RCC 7860 (cell line): ENCODE results near the gene DNAJB12.
"Not testable (repeated sequence)": the region's sequence is repeated elsewhere in the genome, so short reads cannot be mapped to it uniquely, and the experiment has no call there.

Experiments used
- DNase-seq: peaks from one replicate; pipeline ENCODE4 v3.0.0-alpha.2; 2015; ENCODE audit warnings: low spot score
- FAIRE-seq: peaks from 2 replicates; lab custom pipeline; 2012; peaks lifted over from hg19 to GRCh38; lab: Jason Lieb, UNC

DNAJB12 gene

DNA sequence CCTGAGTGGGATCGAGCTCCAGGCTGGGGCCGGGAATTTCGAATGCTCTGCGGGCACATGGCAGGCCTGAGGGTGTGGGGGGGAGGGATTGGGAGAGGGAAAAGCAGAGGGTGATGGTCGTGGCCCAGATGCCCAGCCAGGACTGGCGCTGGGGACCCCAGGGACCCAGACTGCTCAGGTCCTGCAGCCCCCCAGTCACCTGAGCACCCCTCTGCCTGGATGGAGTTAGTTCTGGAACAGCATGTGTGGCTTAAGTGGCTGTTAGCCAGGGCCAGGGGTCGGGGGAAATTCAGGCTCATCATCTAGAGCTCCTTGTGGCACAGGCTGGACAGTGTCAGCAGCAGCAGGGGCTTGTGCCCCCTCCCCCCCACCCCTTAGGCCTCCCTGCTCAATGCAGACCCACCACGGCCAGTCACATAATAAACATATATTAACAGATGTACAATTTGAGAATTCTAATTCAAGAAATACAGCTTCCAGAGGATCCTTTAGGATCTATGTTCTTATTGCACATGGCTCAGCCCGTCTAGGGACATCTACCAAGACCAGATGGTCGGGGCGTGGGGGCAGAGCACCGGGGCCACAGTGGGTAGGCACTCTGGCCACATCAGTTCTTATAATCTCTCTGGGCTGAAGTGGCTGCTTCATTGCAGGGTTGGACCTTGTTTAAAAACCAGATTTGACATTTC lies 22.2 kb downstream of the DNAJB12 start:
- DNase-seq (no peak), FAIRE-seq (no peak)

DNA sequence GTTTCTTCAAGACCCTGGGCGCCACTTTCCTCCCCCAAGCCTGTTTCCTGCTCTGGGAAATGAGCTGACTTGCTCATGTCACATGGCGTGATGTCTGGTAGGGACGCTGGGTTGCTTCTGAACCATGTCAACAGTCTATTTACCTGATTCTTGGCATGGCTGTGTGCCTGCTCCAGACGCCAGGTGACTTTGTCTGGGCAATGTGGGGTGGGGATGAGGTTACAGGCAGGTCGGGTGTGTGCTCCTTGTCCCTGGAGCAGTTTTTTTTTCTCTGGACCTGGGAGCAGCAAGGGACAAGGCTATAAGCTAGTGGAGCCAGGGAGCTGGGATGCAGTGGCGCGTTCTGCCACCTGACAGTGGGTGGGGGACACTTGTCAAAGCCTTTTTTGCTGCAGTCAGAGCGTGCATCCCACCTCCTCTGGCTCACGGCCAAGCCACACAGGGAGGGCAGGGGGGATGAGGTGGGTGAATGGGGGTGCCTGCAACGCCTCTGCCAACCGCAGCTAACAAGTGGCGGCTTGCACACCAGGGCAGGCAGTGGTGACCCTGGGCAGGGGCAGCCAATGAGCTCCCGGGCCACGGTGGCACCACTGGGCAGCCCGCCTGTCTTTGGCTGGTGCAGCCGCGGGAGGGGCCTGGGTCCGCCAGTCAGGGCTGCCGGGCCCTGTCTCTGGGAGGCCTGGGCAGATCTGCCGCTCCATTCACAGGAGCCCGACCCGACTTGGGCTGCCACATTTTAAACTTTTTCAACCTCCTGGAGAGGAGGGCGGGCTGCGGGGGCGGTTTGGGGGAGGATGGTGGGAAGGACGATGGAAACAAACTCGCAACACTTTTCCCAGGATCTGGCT lies 22.9 kb downstream of the DNAJB12 start:
- DNase-seq: peak; percentile 92
- FAIRE-seq: peak; percentile 83

DNA sequence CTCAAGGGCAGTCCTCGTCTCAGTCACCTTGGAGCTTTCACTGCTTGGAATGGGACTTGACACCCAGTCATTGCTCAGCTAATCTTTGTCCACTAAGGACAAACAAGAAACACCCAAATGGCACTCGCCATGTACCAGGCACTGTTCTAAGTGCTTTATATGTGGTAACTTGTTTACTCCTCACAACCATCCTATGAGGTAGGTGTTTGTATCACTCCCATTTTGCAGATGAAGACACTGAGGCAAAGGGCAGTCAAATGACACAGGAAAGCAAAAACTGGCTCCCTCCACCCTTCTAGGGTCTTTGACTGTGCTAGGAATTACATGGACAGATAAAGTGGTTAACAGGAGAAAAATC lies 24.7 kb downstream of the DNAJB12 start:
- DNase-seq (no peak), FAIRE-seq (no peak)

DNA sequence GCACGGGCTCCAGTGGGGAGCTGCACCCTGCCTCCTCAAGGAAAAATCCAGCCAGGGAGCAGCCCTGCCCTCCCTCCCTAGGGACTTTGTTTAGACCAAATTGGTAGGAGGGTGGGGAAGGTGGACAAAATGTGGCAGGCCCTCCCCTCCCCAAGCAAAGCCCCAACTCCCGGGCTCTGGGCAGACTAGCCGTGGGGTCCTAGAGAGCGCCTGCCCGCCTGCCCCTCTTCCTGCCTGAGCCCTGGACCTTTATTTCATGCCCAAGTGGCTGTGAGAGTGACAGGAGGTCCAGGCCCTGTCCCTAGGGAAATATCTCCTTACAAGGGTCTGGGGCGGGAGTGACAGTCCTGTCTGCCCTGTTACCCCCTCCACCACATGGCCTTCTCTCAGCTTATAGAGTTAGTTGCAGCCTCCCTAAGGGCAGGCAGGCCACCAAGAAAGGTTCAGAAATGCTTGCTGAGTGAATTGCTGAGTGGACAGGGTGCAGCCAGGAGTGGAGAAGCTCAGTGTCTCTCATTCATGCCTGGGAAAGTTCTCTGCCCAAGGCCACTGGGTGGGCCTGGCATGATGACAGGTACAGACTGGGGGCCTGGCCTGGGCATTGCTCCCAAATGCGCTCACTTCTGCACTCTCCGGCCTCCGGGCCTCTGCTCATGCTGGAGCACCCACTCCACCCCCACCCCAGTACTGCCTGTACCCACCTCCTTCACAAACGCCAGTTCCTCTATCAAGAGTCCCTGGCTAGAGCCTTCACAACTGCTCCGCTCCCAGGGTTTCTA lies 25.2 kb downstream of the DNAJB12 start:
- FAIRE-seq: no peak

DNA sequence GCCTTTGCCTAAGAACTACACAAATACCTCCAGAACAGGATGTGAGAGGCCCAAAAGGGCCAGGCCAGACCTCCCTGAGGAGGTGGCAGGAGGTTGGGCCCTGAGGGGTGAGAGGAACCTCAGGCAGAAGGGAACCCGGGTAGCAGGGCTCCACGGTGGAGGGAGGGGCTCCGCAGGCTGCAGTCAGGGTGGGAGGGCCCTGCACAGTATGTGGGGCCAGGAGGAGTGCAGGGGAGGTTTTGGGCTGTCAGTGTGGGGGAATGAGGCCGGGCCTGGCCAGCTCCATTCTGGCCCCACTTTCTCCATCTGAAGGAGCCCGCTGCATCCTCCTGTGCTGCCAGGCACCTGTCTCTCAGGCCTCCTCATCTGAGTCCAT lies 25.9 kb downstream of the DNAJB12 start:
- FAIRE-seq (no peak), DNase-seq (no peak)

More for the DNA sequence above, 25.2 kb downstream of the DNAJB12 start:
- no peak for DNase-seq

DNA sequence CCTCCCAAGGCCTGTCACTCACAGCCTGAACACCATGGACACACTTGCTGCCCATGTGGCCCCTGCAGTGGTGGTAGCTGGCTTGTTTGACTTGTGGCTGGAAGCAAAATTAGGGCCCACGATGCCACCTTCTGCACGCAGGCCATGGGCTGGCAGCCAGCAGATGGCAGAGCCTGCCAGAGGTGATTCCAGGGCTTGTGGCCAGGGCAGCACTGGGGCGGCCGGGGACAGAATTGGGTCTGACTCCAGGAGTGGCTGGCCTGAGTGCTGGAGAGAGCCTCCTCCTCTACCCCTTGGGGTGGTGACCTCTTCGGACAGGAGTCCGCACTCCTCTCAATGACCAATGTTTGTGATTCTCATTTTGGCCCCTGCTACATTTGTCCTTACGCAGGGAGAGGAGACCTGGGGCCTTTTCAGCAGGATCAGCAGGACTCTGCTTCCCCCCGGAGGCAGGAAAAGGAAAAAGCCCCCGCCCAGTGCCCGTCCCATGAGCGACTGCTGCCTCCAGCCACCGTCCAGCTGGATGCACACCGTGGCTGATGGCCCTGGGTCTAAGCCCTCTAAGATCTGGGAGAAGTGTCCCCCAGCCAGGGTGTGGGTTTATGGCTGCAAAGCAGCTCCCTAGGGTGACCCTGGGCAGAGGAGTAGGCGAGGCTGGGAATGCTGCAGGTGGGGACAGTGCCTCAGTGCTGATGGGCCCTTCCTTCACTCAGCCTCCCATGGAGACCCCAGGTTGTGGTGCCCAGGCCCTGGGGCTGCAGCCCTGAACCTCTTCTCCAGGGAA lies 26.5 kb downstream of the DNAJB12 start:
- FAIRE-seq (no peak), DNase-seq (peak; percentile 64)

DNA sequence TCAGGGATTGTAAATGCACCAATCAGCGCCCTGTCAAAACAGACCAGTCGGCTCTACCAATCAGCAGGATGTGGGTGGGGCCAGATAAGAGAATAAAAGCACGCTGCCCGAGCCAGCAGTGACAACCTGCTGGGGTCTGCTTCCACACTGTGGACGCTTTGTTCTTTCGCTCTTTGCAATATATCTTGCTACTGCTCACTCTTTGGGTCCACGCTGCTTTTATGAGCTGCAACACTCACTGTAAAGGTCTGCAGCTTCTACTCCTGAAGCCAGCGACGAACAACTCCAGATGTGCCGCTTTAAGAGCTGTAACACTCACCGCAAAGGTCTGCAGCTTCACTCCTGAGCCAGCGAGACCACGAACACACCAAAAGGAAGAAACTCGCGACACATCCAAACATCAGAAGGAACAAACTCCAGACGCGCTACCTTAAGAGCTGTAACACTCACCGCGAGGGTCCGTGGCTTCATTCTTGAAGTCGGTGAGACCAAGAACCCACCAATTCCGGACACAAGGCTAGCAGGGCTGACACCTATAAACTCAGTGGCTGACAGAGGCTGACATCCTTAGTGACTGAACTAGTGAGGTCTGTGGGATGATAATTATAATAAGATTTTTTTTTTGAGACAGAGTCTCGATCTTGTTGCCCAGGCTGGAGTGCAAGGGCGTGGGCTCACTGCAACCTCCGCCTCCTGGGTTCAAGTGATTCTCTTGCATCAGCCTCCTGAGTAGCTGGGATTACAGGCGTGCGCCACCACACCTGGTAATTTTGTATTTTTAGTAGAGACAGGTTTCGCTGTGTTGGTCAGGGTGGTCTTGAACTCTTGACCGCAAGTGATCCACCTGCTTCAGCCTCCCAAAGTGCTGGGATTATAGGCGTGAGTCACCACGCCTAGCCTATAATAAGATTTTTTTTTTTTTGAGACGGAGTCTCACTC lies 27.8 kb downstream of the DNAJB12 start:
- not testable (repeated sequence) for DNase-seq, FAIRE-seq

DNA sequence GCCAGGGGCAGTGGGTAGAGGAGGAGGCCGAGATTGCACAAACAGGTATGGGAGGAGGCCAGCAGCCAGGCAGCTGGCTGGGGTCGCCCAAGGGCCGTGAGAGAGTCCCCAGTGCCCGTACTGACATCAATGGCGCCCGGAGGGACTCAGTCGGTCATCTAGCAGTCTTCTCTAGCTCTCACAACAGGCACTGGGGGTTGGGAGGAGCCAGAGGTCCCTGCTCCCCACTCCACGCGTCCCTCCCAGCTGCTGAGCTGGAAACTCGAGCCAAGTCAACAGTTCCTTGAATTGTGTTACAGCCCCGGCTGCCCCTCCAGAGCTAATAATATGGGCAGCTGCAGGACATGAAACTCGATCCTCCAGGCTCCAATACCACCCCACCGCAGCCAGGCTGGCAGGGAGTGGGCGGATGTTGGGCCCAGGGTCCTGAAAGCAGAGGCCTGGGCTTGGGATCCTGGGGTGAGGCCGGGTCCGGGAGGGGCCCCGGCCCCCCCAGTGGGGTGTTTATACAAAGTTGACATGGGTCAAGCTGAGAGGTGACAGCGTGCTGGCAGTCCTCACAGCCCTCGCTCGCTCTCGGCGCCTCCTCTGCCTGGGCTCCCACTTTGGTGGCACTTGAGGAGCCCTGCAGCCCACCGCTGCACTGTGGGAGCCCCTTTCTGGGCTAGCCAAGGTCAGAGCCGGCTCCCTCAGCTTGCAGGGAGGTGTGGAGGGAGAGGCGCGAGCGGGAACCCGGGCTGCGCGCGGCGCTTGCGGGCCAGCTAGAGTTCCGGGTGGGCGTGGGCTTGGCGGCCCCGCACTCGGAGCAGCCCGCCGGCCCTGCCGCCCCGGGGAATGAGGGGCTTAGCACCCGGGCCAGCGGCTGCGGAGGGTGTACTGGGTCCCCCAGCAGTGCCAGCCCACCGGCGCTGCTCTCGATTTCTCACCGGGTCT lies 29.2 kb downstream of the DNAJB12 start:
- DNase-seq, FAIRE-seq: not testable (repeated sequence)

DNA sequence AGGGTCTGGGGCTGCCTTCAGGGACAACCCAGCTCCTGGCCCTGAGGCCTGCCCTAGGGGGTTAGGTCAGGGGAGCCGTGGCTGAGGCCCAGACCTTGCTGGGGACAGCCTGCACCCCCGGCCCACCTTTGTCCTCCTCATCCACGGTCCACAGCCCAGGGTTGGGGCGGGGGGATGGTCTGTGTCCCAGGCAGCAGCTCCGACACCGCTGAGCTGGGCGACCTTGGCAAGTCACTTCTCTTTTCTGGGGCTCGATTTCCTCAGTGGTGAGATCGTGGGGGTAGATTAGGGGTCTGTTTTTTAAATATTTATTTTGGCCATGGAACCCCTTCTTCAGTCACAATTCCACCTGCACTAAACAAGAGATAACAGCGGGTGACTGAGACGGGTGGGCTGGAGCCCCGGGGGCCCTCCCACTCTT lies 30.9 kb downstream of the DNAJB12 start:
- no peak for DNase-seq
- FAIRE-seq: no peak

DNA sequence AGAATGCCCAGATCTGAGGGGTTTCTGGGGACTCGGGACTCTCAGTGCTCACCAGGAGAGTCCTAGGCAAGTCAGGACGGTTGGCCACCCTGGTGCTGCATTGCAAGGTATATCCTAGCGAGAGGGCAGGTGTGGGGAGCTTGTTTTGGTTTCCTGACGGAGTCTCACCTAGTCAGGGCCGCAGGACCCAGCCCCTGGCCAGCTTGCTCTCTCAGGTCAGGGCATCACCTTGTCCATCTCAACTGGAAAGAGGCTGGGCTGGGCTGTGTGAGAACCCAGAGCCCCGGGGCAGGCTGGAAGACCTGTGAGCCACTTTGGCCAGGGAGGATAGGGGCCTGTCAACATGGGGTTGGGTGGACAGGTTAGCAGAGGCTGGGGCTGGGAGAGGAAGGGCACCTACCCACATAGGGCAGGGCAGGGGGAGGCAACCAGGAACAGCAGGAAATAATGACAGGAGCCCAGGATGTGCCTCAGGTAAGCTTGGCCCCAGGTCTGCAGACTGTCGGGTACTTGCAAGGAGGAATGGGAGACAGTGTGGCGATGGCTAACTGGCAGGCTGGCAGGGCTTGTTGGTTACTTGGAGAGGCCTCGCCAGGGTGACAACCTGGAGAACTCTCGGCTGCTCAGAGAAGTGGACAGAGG lies 31.5 kb downstream of the DNAJB12 start:
- no peak for DNase-seq
- no peak for FAIRE-seq

DNA sequence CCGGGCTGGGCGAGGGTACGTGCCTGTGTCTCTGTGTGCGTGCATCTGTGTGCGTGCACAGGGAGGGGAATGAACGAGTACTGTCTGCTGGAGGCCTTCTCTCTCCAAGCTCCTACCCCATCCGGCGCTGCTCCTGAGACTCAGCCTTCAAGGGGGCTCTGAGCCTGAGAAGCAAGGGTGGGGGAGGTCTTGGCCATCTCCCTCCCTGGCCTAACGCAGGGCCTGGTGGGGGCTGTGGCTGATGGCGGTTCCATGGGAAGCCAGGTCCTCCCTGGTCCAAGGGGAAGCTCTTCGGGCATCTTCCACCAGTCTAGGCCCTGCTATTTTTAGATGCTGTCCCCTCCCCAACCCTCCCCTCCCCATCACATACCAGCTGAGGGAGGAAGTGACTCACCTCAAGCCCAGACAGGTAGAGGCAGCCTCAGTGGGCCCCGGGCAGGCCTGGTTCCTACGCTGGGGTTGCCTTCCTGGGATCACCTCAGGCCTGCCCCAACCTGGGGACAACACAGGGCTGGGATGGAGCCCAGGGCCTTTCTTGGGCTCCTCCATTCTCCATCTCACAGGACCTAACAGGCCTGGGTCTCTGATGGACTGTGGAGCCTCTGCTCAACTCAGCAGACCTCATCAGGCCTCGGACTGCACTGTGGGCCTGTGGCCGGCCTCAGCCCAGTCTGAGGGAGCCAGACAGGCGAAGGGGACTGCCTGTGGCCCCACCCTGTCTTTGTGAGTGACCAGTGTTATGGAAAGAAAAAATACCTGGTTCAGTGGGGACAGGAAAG lies 32.2 kb downstream of the DNAJB12 start:
- FAIRE-seq: no peak

DNA sequence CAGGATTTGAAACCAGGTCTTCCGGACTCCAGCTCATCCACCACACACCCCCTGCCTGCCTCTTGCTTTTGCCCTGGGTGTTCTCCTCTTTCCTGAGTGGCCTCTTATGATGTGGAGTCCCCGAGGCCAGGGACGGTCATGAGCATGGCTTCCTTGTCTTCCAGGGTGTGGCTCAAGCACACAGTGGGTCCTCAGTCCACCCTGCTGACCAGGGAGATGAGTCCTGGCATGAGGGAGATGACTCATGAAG lies 32.8 kb downstream of the DNAJB12 start:
- FAIRE-seq: peak; percentile 43
- no peak for DNase-seq

More for the DNA sequence above, 32.2 kb downstream of the DNAJB12 start:
- DNase-seq: peak; percentile 83

DNA sequence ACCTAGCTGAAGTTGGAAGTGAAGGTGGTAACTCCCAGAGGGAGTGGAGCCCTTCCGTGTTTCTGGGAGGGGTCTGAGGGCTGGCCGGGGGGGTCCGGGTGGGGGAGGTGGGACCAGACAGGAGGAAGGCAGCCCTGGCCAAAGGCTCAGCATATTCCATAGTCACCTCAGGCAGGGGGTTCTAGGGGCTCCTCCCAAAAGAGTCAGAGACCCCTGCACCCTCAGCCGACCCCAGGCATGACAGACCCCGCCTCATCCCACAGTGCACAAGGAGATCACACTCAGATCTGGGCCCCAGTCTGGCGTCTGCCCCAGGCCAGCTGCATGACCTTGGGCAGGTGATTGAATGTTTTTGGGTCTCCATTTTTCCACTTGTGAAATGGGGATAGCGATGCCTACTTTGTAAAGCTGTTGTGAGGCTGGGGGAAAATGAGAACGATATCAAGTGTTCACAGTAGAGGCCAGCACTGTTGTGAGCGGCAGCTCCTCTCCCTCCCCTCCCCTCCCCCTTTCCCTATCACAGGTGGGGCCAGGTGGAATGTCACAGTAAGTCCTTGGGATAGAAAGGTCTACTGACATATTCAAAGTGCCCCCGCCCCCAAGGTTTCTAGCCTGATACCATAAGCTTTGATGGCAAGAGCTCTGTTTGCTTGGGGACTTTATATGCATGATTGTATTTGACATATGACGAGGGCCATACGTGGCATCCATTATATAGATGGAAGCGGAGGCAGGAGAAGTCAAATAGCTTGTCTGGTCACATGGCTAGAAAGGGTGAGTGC lies 33.3 kb downstream of the DNAJB12 start:
- FAIRE-seq (no peak), DNase-seq (no peak)

DNA sequence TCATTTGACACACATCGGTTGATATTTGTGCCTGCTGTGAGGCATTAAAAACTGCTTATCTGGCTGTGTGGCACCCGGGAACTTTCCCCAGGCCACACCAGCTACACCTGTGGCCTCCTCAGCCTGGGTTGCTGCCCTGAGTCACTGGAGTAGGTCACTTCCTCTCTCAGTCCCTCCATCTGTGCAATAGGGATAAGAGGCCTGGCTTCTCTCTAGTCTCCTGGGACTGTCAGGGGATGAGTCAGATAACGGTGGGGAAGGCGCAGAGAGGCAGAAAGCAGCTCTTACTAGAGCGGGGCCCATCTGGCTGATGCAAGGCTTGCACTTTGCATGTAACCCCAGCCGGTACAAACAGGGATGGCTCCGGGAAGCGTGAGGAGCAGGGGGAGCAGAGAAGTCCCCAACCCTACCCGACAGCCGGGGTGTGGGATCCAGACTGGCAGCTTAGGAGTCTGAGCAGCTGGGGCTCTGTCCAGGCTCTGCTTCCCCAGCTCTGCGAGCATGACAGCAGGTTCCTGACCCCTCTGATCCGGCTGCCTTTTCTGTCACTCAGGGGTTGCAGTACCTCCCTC lies 34.0 kb downstream of the DNAJB12 start:
- FAIRE-seq: peak; percentile 88
- DNase-seq: peak; percentile 100

DNA sequence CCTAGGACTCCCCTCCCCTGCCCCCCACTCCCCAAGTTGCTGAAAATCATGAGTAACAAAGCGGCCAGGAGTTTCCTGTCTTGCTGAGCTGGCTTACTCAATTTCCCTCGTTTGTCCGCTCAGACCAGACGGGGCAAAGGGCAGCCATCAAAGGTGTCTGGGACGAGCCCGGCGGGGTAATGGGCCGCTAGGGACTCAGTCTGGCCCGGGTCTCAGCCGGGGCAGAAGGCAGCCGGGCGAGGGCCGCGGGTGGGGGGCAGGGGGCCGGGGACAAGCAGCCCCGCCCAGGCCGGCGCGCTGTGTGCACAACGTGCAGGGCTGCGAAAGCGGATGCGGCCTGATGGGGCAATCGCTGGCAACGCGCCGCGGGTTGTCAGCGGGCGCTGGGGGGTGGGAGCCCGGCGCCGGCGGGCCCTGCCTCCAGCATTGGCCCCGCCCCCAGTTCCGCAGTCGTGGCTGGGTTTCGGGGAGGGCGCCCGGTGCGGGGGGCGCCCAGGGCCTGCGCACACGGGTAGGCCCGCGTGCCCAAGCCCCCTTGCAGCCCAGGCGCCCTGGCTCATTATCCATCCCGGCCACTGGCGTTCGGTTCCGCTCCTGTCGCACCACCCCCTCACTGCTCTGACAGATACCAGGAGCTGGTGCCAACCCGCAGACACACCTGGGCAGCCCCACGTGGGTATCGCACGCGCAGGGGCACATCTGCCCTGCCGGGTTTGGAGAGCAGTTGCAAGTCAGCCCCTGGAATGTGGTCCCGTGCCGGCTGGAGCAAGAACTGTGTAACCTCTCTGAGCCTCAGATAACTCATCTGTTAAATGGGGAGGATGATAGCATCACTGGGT lies 35.1 kb downstream of the DNAJB12 start:
- DNase-seq (peak; percentile 95), FAIRE-seq (peak; percentile 67)
